ENCODE results near the gene LUZP1. TPM values are rescaled to one million over a fixed set of nuclear protein-coding genes. Genes with fewer than 3 reads are reported as not detected.

Gene LUZP1
- total and polyA plus RNA-seq, 12 donors, result 7.1 to 65.3 (median 26.5) TPM

DNA sequence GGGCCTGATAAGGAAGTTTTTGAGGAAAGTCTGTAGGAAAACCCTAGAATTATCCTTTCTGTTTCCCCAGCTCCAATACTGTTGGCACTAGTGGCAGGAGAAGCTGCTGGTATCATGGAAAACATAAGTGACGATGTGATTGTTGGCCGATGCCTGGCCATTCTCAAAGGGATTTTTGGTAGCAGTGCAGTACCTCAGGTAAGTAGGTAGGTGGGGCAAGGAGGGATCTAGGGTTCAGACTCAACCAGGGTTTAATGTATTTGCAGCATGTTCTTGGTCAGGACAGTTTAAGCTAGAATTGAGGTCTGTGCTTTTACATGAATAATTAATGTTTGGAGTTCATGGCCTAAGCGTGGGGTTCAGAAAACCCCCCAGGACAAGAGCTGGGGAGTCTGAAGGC is 87.3 kb downstream of the LUZP1 start:
- Histone ChIP-seq H3K4me3 (no peak overlapping the region), H3K4me1 (replicated peaks in 1 of 2) (peaks cover 0 to 5% of the 10 kb centered on the region in 2 donors), H3K27me3 (no peaks in the 10 kb centered on the region), H3K27ac (no peak overlapping the region), H3K9me3 (replicated peaks in 1 of 3) (no peaks in the 10 kb centered on the region), H3K36me3 (replicated peaks in 1 of 2) (peaks cover 0 to 75% of the 10 kb centered on the region in 2 donors)
- TF ChIP-seq, protein P1, sequence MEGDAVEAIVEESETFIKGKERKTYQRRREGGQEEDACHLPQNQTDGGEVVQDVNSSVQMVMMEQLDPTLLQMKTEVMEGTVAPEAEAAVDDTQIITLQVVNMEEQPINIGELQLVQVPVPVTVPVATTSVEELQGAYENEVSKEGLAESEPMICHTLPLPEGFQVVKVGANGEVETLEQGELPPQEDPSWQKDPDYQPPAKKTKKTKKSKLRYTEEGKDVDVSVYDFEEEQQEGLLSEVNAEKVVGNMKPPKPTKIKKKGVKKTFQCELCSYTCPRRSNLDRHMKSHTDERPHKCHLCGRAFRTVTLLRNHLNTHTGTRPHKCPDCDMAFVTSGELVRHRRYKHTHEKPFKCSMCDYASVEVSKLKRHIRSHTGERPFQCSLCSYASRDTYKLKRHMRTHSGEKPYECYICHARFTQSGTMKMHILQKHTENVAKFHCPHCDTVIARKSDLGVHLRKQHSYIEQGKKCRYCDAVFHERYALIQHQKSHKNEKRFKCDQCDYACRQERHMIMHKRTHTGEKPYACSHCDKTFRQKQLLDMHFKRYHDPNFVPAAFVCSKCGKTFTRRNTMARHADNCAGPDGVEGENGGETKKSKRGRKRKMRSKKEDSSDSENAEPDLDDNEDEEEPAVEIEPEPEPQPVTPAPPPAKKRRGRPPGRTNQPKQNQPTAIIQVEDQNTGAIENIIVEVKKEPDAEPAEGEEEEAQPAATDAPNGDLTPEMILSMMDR (IDR thresholded peaks at IDR 0.05), result peak in 4 of 6 experiments; percentile 12 to 23 (median 20)
- TF ChIP-seq POLR2A (IDR thresholded peaks at IDR 0.05), result no peak
- no peak for DNase-seq
- 83 to 97% (median 90%) methylated on average over 3 of the region's 3 CpGs for WGBS, 4 donors
- intact Hi-C loops (cut with DNase I), result no loop called here

DNA sequence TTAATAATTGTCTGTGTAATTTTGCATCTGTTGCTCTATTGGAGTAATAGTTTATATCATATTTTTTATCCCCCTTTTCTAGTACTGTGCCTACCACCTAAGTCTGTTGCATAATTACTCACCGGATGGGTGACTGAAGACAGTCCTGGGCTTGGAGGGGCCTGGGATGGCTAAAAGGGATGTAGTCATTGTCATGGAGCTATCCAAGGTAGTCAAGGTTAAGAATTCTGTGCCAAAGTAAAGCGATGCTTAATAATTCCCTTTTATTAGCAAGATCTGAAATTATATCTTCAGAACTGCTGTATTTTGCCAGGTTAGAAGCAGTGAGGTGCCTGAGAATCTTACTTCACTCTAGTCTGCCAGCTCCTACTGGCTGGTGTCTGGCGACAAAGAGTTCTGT is 87.8 kb downstream of the LUZP1 start:
- Histone ChIP-seq H3K4me1 (replicated peaks in 1 of 2) (peaks cover 0 to 5% of the 10 kb centered on the region in 2 donors), H3K36me3 (replicated peaks in 1 of 2) (peaks cover 0 to 71% of the 10 kb centered on the region in 2 donors), H3K27me3 (no peaks in the 10 kb centered on the region), H3K4me3 (no peak overlapping the region), H3K9me3 (replicated peaks in 1 of 3) (no peaks in the 10 kb centered on the region), H3K27ac (no peak overlapping the region)
- 86 to 91% (median 89%) methylated on average over 3 of the region's 3 CpGs for WGBS, 4 donors
- intact Hi-C loops (cut with DNase I), result no loop called here
- DNase-seq, result no peak
- no peak for TF ChIP-seq POLR2A (IDR thresholded peaks at IDR 0.05)
- TF ChIP-seq, protein P1 (IDR thresholded peaks at IDR 0.05), result no peak

GRCh38 chr1:23079025-23079424 is 89.6 kb downstream of the LUZP1 start:
- TF ChIP-seq, protein P1 (IDR thresholded peaks at IDR 0.05), result no peak
- TF ChIP-seq POLR2A (IDR thresholded peaks at IDR 0.05), result no peak
- peaks cover 0 to 59% of the 10 kb centered on the region in 2 donors for H3K36me3 ChIP-seq (replicated peaks in 1 of 2)
- no peak overlapping the region for H3K4me3 ChIP-seq
- 73 to 85% (median 76%) methylated on average over 5 to 6 of the region's 6 CpGs for WGBS, 4 donors
- no peaks in the 10 kb centered on the region for H3K27me3 ChIP-seq
- no peak for DNase-seq
- H3K27ac ChIP-seq, result no peak overlapping the region
- no peaks in the 10 kb centered on the region for H3K9me3 ChIP-seq (replicated peaks in 1 of 3)
- H3K4me1 ChIP-seq (replicated peaks in 1 of 2), result peaks cover 0 to 3% of the 10 kb centered on the region in 2 donors
- intact Hi-C loops (cut with DNase I), result no loop called here

DNA sequence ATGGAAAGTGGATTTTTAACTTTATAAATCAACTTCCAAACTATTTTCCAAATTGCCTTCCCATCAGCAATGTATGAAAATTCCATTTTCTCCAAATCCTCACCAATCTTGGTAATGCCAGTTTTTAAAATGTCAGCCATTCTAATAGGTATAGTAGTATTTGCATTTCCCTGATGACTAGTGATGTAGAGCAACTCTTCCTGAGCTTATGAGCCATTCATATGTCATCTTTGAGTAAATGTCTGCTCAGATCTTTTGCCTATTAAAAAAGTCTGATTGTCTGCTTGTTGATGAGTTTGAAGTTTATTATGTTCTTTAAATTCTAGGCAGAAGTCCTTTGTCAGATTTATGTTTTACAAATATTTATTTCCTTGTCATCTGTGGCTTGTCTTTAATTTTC is 94.6 kb downstream of the LUZP1 start:
- no peaks in the 10 kb centered on the region for H3K9me3 ChIP-seq (replicated peaks in 1 of 3)
- H3K4me1 ChIP-seq (replicated peaks in 1 of 2), result no peaks in the 10 kb centered on the region
- no peak for DNase-seq
- no peak for TF ChIP-seq POLR2A (IDR thresholded peaks at IDR 0.05)
- TF ChIP-seq, protein P1 (IDR thresholded peaks at IDR 0.05), result no peak
- H3K4me3 ChIP-seq, result no peak overlapping the region
- H3K36me3 ChIP-seq (replicated peaks in 1 of 2), result peaks cover 0 to 43% of the 10 kb centered on the region in 2 donors
- intact Hi-C loops (cut with DNase I), result no loop called here
- H3K27me3 ChIP-seq, result no peaks in the 10 kb centered on the region
- H3K27ac ChIP-seq, result no peak overlapping the region

All from adrenal gland (tissue), 12 donors.